Common myeloid progenitor, CD34-positive (primary cell): ENCODE measurements around the gene SERTAD4.

Experiments used
- CTCF ChIA-PET: fragments of 350-600 bp; sonication (Branson Sonifier 250); formaldehyde crosslinking; loops from one replicate; lab custom pipeline; 2021; ENCODE audit warnings: antibody characterized with exemption; lab: Charles Lee
- POLR2A ChIA-PET: fragments of 350-600 bp; sonication (Branson Sonifier 250); formaldehyde crosslinking; loops from one replicate; lab custom pipeline; 2021; ENCODE audit warnings: antibody characterized with exemption; lab: Charles Lee
- DNase-seq, 3 donors: peaks; one replicate each; pipeline versions ENCODE4 v3.0.0 to v3.0.0-alpha.2; 2013
- H3K27ac ChIP-seq, 2 experiments: 1 replicate in 1 of 2; 2 replicates in 1 of 2; pipeline ENCODE4 v1.7.0; 2013; ENCODE audit warnings: inconsistent platforms in 2 of 2, low read length in 2 of 2, mild to moderate bottlenecking in 2 of 2, low read depth in 1 of 2, moderate library complexity in 1 of 2; ENCODE audit not compliant: severe bottlenecking in 2 of 2, insufficient read depth in 1 of 2, poor library complexity in 1 of 2
- H3K27me3 ChIP-seq, 5 experiments: replicated peaks in 2 of 5; 1 replicate in 3 of 5; 2 replicates in 2 of 5; pipeline versions ENCODE4 v1.6.1 to v1.7.0; 2013; ENCODE audit warnings: low read length in 4 of 5, mild to moderate bottlenecking in 2 of 5, moderate library complexity in 2 of 5, inconsistent platforms in 1 of 5; ENCODE audit not compliant: insufficient read depth in 5 of 5, control insufficient read depth in 4 of 5
- H3K36me3 ChIP-seq, 4 experiments: 1 replicate in 2 of 4; 2 replicates in 2 of 4; pipeline versions ENCODE4 v1.6.1 to v1.7.0; 2013; ENCODE audit warnings: low read length in 3 of 4, control low read depth in 1 of 4, mild to moderate bottlenecking in 1 of 4; ENCODE audit not compliant: control insufficient read depth in 4 of 4, insufficient read depth in 4 of 4
- H3K4me1 ChIP-seq, 4 experiments: 1 replicate in 3 of 4; 2 replicates in 1 of 4; pipeline versions ENCODE4 v1.6.1 to v1.7.1; 2013; ENCODE audit warnings: low read length in 3 of 4, mild to moderate bottlenecking in 3 of 4, control low read depth in 1 of 4, inconsistent platforms in 1 of 4, moderate library complexity in 1 of 4; ENCODE audit not compliant: control insufficient read depth in 4 of 4, insufficient read depth in 4 of 4; ENCODE audit errors: control extremely low read depth in 1 of 4
- H3K4me3 ChIP-seq, 7 experiments: 1 replicate in 4 of 7; 2 replicates in 3 of 7; pipeline versions ENCODE4 v1.5.1 to v1.7.0; 2013; ENCODE audit warnings: mild to moderate bottlenecking in 7 of 7, low read length in 6 of 7, moderate library complexity in 6 of 7, inconsistent platforms in 2 of 7, low read depth in 2 of 7, control low read depth in 1 of 7; ENCODE audit not compliant: insufficient read depth in 4 of 7, control insufficient read depth in 1 of 7; ENCODE audit errors: extremely low read depth in 1 of 7
- H3K9me3 ChIP-seq, 5 experiments: 1 replicate in 4 of 5; 2 replicates in 1 of 5; pipeline versions ENCODE4 v1.6.1 to v1.7.1; 2013; ENCODE audit warnings: low read length in 4 of 5, mild to moderate bottlenecking in 2 of 5, inconsistent platforms in 1 of 5, low read depth in 1 of 5, moderate library complexity in 1 of 5; ENCODE audit not compliant: control insufficient read depth in 4 of 5, insufficient read depth in 2 of 5; ENCODE audit errors: control extremely low read depth in 1 of 5
- WGBS: methylation state at CpG from one replicate; pipeline ENCODE4 v1.1.5; 2013; ENCODE audit not compliant: insufficient coverage; 5-methylcytosine and 5-hydroxymethylcytosine counted together

SERTAD4 gene

DNA sequence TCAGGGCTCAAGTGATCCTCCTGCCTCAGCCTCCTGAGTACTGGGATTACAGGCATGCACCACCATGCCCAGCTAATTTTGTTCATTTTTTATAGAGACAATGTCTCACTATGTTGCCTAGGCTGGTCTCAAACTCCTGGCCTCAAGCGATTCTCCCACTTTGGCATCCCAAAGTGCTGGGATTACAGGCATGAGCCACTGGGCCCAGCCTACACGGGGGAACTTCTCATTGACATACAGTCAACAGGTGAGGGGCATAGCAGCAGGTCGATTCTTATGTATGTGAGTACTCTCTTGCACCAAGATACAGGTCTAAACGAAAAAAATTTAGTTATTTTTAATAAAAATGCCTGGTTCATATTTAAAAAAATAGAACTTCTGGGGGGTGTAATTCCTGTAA lies 56.7 kb downstream of the SERTAD4 start:
- no peak for DNase-seq
- no peak overlapping the region for H3K27ac ChIP-seq
- WGBS: 0% methylated on average over 1 of the region's 4 CpGs
- H3K4me3 ChIP-seq: no peak overlapping the region
- peaks cover 2 to 41% (median 20%) of the 10 kb centered on the region in 5 experiments for H3K27me3 ChIP-seq
- H3K36me3 ChIP-seq: no peaks in the 10 kb centered on the region
- ChIA-PET CTCF (interaction anchor here (1.4 kb wide), 1 partner anchor 15 kb away, joined by 5 read pairs; no protein-coding TSS in a partner anchor), POLR2A (no interaction called here)
- peaks cover 2 to 15% (median 9%) of the 10 kb centered on the region in 4 experiments for H3K4me1 ChIP-seq
- H3K9me3 ChIP-seq: no peaks in the 10 kb centered on the region

DNA sequence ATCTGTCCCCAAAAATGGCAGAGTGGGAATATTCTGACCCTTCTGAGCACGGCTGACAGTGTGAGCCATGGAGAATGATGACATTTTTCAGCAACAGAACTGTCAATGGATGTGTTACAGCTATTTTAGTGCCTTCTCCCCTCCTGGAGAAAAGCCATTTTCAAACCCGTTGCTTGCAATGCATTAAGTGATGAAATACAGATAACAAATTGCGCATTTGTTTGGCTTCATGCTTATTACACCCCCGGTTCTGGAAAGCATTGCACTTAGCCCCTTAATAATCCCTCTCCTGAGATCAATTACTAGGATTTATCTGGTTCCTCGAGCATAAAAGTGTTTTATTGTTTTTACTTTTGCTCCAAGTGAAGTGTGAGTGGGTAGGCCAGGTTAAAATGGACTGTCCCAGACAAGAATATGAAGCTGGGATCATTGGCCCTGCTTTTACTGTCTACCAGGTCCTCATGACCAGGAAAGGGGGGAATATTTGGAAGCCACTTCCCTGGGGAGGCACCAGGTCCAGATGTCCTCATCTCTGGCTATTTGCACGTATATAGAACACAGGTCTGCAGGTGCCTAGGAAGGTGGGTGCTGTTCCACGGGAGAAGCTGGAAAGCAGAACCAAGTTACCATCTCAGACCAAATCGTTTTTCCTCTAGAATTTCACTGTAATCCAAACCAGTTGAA lies 58.6 kb downstream of the SERTAD4 start:
- Histone ChIP-seq H3K4me3 (no peak overlapping the region), H3K27ac (no peak overlapping the region)
- POLR2A ChIA-PET: no interaction called here

DNA sequence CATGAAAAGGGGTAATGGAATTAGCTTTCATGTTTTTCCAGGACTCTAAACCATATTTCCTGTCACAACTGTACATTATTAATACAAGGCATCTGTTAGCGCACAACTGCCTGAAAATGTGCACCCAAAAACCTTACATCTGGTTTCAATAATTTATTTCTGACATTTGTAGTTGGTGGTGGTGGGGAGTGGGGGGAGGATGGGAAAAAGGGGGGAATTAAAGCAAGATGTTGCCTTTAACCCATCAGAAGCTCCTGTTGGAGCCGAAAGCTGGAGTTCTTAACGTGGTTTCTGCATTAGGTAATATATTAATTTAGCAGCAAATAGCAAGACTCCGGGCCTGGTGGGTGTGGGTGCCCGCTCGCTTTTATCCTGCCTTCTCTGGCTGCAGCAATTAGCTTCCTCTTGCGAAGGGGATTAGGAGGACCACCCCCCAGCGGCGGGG lies 59.2 kb downstream of the SERTAD4 start:
- WGBS: 0% methylated on average over 1 of the region's 9 CpGs
- H3K9me3 ChIP-seq: no peaks in the 10 kb centered on the region
- H3K4me3 ChIP-seq: peak overlapping the region in 5 of 7 experiments; percentile 38 to 74 (median 67)
- POLR2A ChIA-PET: no interaction called here
- H3K36me3 ChIP-seq: no peaks in the 10 kb centered on the region
- peak in 2 of 3 donors; percentile 25 to 31 for DNase-seq
- CTCF ChIA-PET: interaction anchor here (0.9 to 1.7 kb wide), 4 partner anchors 10 to 93 kb away, joined by 3 to 6 read pairs (median 3); no protein-coding TSS in a partner anchor
- H3K27me3 ChIP-seq: peaks cover 2 to 42% (median 20%) of the 10 kb centered on the region in 5 experiments
- H3K4me1 ChIP-seq: peaks cover 2 to 15% (median 9%) of the 10 kb centered on the region in 4 experiments
- H3K27ac ChIP-seq: no peak overlapping the region

More for the DNA sequence above, 58.6 kb downstream of the SERTAD4 start:
- peaks cover 2 to 15% (median 9%) of the 10 kb centered on the region in 4 experiments for H3K4me1 ChIP-seq
- peaks cover 2 to 40% (median 20%) of the 10 kb centered on the region in 5 experiments for H3K27me3 ChIP-seq
- no peaks in the 10 kb centered on the region for H3K9me3 ChIP-seq
- no peak for DNase-seq
- no peaks in the 10 kb centered on the region for H3K36me3 ChIP-seq
- 67% methylated on average over 6 of the region's 8 CpGs for WGBS
- CTCF ChIA-PET: interaction anchor here (0.9 to 1.7 kb wide), 2 partner anchors 11 to 20 kb away, joined by 3 to 6 read pairs; no protein-coding TSS in a partner anchor

- Histone ChIP-seq H3K9me3 (no peaks in the 10 kb centered on the region), H3K27me3 (peaks cover 2 to 42% (median 20%) of the 10 kb centered on the region in 5 experiments), H3K36me3 (no peaks in the 10 kb centered on the region), H3K27ac (no peak overlapping the region), H3K4me3 (peak overlapping the region in 6 of 7 experiments; percentile 21 to 74 (median 64)), H3K4me1 (peaks cover 2 to 15% (median 9%) of the 10 kb centered on the region in 4 experiments)
- 2% methylated on average over 47 of the region's 56 CpGs for WGBS
- CTCF ChIA-PET: interaction anchor here (1.3 to 1.7 kb wide), 4 partner anchors 10 to 92 kb away, joined by 3 to 6 read pairs (median 3); no protein-coding TSS in a partner anchor
- POLR2A ChIA-PET: no interaction called here
- DNase-seq: peak; percentile 24 to 53 (median 33)
Measured at GRCh38 chr1:210292231-210292871, 59.8 kb downstream of the SERTAD4 start.

GRCh38 chr1:210293171-210293607 lies 60.6 kb downstream of the SERTAD4 start:
- DNase-seq: no peak
- H3K4me3 ChIP-seq: no peak overlapping the region
- H3K27ac ChIP-seq: no peak overlapping the region
- H3K27me3 ChIP-seq: peaks cover 2 to 44% (median 20%) of the 10 kb centered on the region in 5 experiments
- ChIA-PET POLR2A (no interaction called here), CTCF (interaction anchor here (1.3 to 1.7 kb wide), 3 partner anchors 9 to 91 kb away, joined by 3 read pairs; no protein-coding TSS in a partner anchor)
- H3K9me3 ChIP-seq: no peaks in the 10 kb centered on the region
- 93% methylated on average over 5 of the region's 7 CpGs for WGBS
- H3K36me3 ChIP-seq: no peaks in the 10 kb centered on the region
- peaks cover 2 to 15% (median 9%) of the 10 kb centered on the region in 4 experiments for H3K4me1 ChIP-seq

- no peak for DNase-seq
- Histone ChIP-seq H3K27me3 (peaks cover 0 to 48% (median 20%) of the 10 kb centered on the region in 5 experiments), H3K4me1 (peaks cover 2 to 15% (median 9%) of the 10 kb centered on the region in 4 experiments), H3K4me3 (no peak overlapping the region), H3K27ac (no peak overlapping the region), H3K36me3 (no peaks in the 10 kb centered on the region), H3K9me3 (no peaks in the 10 kb centered on the region)
- 83% methylated on average over 7 of the region's 10 CpGs for WGBS
- ChIA-PET CTCF (interaction anchor here (0.8 to 1.1 kb wide), 4 partner anchors 10 to 152 kb away, joined by 3 read pairs; no protein-coding TSS in a partner anchor), POLR2A (no interaction called here)
Measured at GRCh38 chr1:210294999-210295745, 62.6 kb downstream of the SERTAD4 start.
